Bone marrow (tissue), 2 donors: ENCODE results near the gene FAM151A.

Experiments used
- DNase-seq, 2 donors: peaks; one replicate each; lab custom pipeline; 2025; lab: John Stamatoyannopoulos, UW

The FAM151A gene

GRCh38 chr1:54623216-54624007 lies at the start of gene FAM151A:
Gene FAM151A, minus strand, starts transcription at chr1:54623525. Its CDS starts 130 bp downstream, at chr1:54623395.
- DNase-seq: no peak

DNA sequence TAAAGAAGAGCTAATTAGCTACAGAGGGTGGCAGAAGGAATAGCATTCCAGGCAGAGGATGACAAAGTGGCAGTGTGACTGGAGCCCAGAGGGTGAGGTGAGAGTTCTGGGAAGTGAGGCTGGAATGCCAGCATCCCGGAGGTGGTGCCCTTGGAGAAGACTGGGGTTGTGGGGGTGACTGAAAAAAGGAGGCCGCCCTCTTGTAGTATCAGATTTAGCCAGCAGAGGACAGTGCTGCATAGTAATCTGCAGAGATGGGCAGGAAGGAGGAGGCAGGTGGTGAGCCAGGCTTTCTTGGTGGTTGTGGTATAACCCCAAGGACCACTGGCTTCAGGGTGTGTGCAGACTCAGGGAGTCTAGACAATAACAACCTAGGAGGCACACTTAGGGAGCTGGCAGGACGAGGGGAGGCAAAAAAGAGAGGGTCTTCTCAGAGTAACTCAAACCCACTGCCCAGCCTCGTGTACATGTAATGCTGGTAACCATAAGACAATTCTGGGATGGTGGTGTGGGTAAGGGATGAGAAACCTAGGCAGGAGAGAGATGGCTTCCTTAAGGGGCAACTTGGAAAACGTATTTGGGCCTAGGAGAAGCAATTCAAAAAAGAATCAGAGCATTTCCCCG lies 48.8 kb upstream of the FAM151A start:
- DNase-seq: peak in 1 of 2 donors; percentile 60

DNA sequence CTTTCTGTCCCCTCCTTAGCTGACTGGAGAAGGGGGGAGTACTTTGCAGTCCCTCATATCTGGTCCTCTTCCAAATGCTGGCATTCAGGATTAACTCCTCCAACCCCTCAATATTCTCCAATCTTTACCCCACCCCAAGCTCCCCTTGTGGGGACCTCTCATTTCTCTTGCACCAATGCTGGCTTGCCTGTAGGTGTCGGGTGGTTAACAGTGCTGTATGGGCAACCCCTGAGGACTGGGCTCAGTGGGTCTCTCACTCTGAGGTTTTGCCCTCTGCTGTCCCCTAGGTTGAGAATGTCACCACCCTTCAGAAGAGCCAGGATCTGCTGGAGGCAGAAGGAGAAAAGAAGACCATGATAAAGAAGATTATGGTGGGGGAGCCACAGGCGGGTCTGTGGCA lies 45.2 kb upstream of the FAM151A start:
- DNase-seq: no peak

GRCh38 chr1:54667797-54668196 lies 44.5 kb upstream of the FAM151A start:
- DNase-seq: no peak

DNA sequence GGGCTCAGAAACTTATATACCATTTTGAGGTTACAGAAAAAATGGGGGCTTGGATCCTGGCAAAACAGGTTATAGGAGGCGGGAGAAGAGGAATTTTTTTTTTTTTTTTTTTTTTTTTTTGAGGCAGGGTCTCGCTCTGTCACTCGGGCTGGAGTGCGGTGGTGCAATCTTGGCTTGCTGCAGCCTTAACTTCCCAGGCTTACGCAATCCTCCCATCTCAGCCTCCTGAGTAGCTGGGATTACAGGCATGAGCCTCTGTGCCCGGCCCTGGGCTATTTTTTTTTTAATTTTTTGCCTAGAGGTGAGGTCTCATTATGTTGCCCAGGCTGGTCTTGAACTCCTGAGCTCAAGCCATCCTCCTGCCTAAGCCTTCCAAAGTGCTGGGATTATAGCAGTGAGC lies 43.0 kb upstream of the FAM151A start:
- no peak for DNase-seq

DNA sequence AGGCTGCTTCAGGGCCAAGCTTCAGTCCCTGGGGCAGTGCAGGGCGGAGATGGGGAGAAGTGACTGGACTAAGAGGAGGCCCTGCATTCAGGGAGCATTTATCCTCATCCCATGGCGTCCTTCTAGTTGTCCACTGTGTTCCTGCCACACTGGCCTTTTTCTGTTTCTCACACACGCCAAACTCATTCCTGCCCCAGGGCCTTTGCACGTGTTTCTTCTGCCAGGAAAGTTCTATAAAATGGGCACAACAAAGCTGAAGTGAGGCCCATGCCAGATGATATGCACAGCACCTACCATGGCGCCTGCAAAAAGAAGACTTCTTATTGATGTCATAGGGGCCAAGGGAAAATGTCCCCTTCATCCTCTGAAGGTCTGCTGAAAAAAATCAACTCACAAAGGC lies 42.5 kb upstream of the FAM151A start:
- DNase-seq: no peak

- DNase-seq: no peak
Observed at GRCh38 chr1:54664364-54664763, 41.0 kb upstream of the FAM151A start.

GRCh38 chr1:54663725-54664124 lies 40.4 kb upstream of the FAM151A start:
- no peak for DNase-seq

DNA sequence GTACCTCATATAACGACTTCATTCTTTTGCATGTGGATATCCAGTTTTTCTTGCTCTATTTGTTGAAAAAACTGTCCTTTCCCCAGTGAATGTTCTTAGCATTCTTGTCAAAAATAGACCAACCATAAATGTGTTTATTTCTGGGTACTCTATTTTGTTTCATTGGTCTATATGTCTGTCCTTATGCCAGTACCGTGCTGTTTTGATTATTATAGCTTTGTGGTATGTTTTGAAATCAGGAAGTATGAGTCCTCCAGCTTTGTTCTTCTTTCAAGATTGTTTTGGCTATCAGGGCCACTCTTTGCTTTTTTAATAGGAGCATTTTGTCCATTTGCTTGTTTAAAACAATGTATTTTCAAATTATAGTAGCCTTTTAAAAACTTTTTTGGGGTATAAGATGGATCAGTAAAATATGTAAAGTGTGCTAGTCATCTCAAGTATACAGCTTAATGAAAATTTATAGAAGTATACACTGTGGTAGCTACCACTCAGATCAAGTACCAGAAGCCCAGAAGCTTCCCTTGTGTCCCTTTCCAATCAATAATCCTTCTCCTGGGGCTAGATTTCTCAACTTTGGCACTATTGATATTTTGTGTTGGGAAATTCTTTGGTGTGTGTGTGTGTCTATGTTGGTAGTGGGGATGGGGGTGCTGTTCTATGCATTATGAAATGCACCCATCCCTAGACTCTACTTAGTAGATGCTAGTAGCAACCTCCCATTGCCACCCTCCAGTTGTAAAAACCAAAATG lies 35.0 kb upstream of the FAM151A start:
- DNase-seq: no peak

GRCh38 chr1:54653036-54653435 lies 29.7 kb upstream of the FAM151A start:
- no peak for DNase-seq

DNA sequence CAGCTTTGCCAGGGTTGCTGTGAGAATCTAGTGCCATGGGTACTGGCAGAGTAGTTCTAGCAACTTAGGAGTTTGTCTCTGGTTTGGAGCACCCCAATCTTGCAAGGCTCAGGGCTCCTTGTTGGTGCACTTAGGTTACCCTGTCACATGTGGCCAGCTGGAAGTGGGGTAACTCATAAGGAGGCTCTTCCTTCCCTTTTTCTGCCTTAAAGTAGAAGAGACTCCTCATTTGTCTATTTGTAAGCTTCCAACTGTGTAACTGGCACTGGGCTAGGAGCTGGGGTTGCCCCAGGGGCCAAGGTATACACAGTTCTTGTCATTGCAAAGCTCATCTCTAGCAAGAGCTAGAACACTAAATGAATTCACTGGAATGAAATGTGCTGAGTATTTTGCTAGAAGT lies 28.8 kb upstream of the FAM151A start:
- DNase-seq: peak in 1 of 2 donors; percentile 2

- DNase-seq: no peak
Observed at GRCh38 chr1:54651608-54652007, 28.3 kb upstream of the FAM151A start.

GRCh38 chr1:54650417-54650816 lies 27.1 kb upstream of the FAM151A start:
- DNase-seq: no peak

DNA sequence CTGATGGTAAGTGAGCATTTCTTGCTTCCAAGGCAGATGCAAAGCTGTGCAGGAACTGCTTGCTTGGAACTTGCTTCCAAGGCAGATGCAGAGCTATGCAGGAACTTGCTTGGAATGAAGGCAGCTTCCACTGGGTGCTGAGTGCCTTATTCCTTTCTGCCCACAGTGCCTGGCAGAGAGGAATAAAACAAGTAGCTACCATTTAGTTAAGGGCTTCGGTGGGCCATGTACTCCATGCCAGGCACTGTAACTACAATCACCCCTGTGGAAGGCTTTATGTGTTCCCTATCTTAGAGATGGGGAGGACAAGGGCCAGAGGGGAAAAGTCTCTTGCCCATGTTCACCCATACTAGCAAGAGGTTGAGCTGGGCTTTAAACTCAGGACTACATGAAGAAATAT lies 26.6 kb upstream of the FAM151A start:
- no peak for DNase-seq

- DNase-seq: no peak
Observed at GRCh38 chr1:54649130-54649898, 26.0 kb upstream of the FAM151A start.

GRCh38 chr1:54645806-54646676 lies 22.7 kb upstream of the FAM151A start:
- no peak for DNase-seq

DNA sequence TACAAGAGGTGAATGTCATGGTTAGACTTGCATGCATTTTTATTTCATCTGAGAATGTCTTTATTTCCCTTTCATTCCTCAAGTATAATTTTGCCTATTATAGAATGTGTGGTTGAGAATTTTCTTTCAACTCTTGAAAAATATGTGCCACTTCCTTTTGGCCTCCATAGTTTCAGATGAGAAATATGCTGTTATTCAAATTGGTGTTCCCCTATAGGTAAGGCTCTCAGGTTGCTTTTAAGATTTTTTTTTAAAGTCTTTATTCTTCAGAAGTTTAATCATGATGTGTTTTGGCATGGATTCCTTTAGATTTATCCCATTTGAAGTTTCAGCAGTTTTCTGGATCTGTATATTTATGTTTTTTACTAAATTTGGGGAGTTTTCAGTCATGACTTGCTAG lies 20.4 kb upstream of the FAM151A start:
- DNase-seq: no peak

DNA sequence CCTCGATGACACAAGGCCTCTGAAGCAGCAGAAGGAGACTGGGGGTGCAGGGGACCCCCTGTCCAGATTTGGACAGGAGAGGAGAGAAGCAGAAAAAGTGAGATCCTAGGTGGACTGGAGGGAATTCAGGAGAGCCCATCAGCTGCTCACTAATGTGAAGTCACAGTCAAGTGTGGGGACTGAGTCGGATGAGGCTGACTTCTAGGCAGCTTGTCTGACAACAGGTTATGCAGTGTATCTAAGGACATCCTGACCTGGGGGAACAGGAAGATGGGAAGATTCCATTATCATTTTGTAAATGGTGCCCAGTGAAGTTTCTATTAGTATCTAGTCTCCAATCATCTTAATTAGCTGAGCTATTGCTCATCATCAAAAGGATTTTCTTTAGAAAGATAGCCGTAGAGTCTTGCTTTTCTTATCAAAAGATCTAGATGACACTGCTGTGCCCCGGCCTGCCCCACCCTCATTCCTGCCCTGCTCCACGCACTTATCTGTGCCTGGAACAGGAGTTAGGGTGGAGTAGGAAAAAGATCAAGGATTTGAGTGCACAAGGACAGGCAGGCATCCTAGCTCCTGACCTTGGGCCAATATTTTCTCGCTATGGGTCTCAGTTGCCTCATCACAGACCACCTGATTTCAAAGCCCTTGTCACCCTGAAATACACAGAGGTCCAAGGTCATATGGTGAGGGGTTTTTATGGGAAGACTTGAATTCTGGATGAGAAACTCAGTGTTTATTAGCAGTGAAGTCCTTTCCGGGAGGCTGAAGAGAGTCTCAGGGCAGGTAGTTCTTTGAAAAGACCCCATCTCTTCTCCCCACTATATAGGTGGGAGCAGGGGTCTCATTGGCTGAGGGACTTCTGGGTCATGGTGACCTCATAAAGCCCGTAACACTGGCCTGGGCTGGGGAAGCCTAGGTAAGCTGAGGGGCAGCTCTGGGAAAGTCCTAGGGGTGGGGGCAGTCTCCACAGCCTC lies 17.8 kb upstream of the FAM151A start, which contains the start of gene MROH7:
Gene MROH7, plus strand, starts transcription at position 924 of the 974 bp plus-strand sequence. CDS start 11,141 bp downstream, outside the sequence.
- no peak for DNase-seq

DNA sequence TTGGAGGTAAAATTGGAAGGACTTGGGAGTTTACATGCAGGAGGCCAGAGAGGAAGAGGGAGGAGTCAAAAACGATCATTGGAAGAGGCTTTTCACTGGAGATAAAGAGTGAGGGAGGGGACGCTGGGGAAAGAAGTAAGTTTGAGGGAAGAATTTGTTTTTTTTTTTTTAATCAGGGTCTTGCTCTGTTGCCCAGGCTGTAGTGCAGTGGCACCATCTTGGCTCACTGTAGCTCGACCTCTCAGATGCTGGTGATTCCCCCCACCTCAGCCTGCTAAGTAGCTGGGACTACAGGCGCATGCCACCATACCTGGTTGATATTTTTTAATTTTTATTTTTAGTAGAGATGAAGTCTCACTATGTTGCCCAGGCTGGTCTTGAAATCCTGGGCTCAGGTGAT lies 17.0 kb upstream of the FAM151A start:
- no peak for DNase-seq
